ENCODE data around the gene DIPK2A. TPM values are rescaled to one million over a fixed set of nuclear protein-coding genes. Genes with fewer than 3 reads are reported as not detected.

The DIPK2A gene
- total and polyA plus RNA-seq, 2 of the 4 experiments (the other 2 are of a cell fraction): 9.3 to 14.0 TPM

- H3K27me3 ChIP-seq (ENCODE audit: control insufficient read depth, insufficient read depth, low read length): no peaks in the 10 kb centered on the region
- H3K27ac ChIP-seq (ENCODE audit: insufficient read depth, low read length): no peak overlapping the region
- no peak overlapping the region for H2BK15ac ChIP-seq (ENCODE audit: low read depth, low read length)
- H4K20me1 ChIP-seq (ENCODE audit: insufficient read depth, low read length): no peaks in the 10 kb centered on the region
- no peaks in the 10 kb centered on the region for H3K9me3 ChIP-seq (ENCODE audit: control insufficient read depth, insufficient read depth, low read length)
- no peak overlapping the region for H3K23ac ChIP-seq (ENCODE audit: low read depth, low read length)
- H4K5ac ChIP-seq (ENCODE audit: low read depth, low read length): no peak overlapping the region
- ChIA-PET POLR2A (ENCODE audit: unreplicated experiment) (no interaction called here), CTCF (no interaction called here)
- no TSS peak for BruUV-seq (replicated peaks)
- no peak overlapping the region for H2BK120ac ChIP-seq (ENCODE audit: low read depth, low read length)
- no peak overlapping the region for H3K4me3 ChIP-seq (ENCODE audit: insufficient read depth, low read depth, low read length)
- no peak overlapping the region for H2AK5ac ChIP-seq (ENCODE audit: low read depth, low read length)
- H4K91ac ChIP-seq (ENCODE audit: insufficient read depth, low read depth, low read length): no peak overlapping the region
- H3K18ac ChIP-seq (ENCODE audit: low read depth, low read length): no peak overlapping the region
- DNase-seq (no peak), ATAC-seq (ENCODE audit: low read depth) (no peak)
- dilution Hi-C loops (cut with HindIII; ENCODE audit: low sequenced_read_pairs, unreplicated experiment): no loop called here
- H2BK20ac ChIP-seq (ENCODE audit: low read depth, low read length): no peak overlapping the region
- no peak overlapping the region for H3K4ac ChIP-seq (ENCODE audit: low read depth, low read length)
- in situ Hi-C loops (cut with MboI; ENCODE audit: low sequenced_read_pairs): no loop called here
- no peak overlapping the region for H2BK5ac ChIP-seq (ENCODE audit: low read depth, low read length, poor library complexity, severe bottlenecking)
- H4K8ac ChIP-seq (ENCODE audit: low read depth in 2 of 2, low read length in 2 of 2): no peak overlapping the region
- no peak overlapping the region for H2AK9ac ChIP-seq (replicated peaks; ENCODE audit: low read depth, low read length, poor library complexity)
- no peak overlapping the region for H3K14ac ChIP-seq (replicated peaks; ENCODE audit: low read depth, low read length)
- TF ChIP-seq RCOR1 (IDR thresholded peaks at IDR 0.05; ENCODE audit: insufficient replicate concordance, low read length) (no peak), CHD1 (IDR thresholded peaks at IDR 0.05; ENCODE audit: low read depth, low read length) (no peak), MAZ (IDR thresholded peaks at IDR 0.05; ENCODE audit: borderline replicate concordance, low read depth, low read length) (no peak), MXI1 (IDR thresholded peaks at IDR 0.05; ENCODE audit: borderline replicate concordance, low read depth, low read length) (no peak), RAD21 (IDR thresholded peaks at IDR 0.05; ENCODE audit: low read length) (no peak)
- H3K79me1 ChIP-seq (ENCODE audit: low read depth in 1 of 2, low read length in 2 of 2): no peaks in the 10 kb centered on the region
- H2AFZ ChIP-seq (replicated peaks; ENCODE audit: low read length, poor library complexity): no peak overlapping the region
- H3K9ac ChIP-seq (ENCODE audit: low read depth, low read length): no peak overlapping the region
- no peaks in the 10 kb centered on the region for H3K4me1 ChIP-seq (ENCODE audit: control insufficient read depth, insufficient read depth, low read length)
- 50% methylated on average over 1 of the region's 1 CpG; no CpG with 5 or more reads in 1 of the 2 experiments for WGBS, 2 experiments (ENCODE audit: extremely low coverage in 2 of 2, insufficient read length in 1 of 2)
- intact Hi-C loops (cut with micrococcal nuclease): no loop called here
- no peak overlapping the region for H3K56ac ChIP-seq (ENCODE audit: extremely low read depth, insufficient read depth, low read length)
- H3K4me2 ChIP-seq (ENCODE audit: low read depth, low read length): no peak overlapping the region
- H3K36me3 ChIP-seq (ENCODE audit: control insufficient read depth, insufficient read depth, low read length): no peaks in the 10 kb centered on the region
- no peaks in the 10 kb centered on the region for H3K9me1 ChIP-seq (ENCODE audit: insufficient read depth, low read length)
These were observed 35.9 kb upstream of the DIPK2A start for GRCh38 chr3:143935678-143936077.

Measured in IMR-90 (cell line).